HG02759 (cell line): Measurements from ENCODE around the gene NDFIP1.
"Not testable (repeated sequence)": the region's sequence is repeated elsewhere in the genome, so short reads cannot be mapped to it uniquely, and the experiment has no call there.

Experiments
- ATAC-seq: cut with Tn5 transposase; IDR thresholded peaks from one replicate; pipeline ENCODE4 v1.9.1; 2021; ENCODE audit warnings: mild to moderate bottlenecking, moderate library complexity; ENCODE audit not compliant: unreplicated experiment

Gene NDFIP1

GRCh38 chr5:142108432-142109330 lies at the start of gene NDFIP1:
Gene NDFIP1 (plus strand): TSS chr5:142108779. CDS start chr5:142108975, 196 bp downstream.
- peak; percentile 96 for ATAC-seq

- ATAC-seq = no peak
These were observed 49.2 kb upstream of the NDFIP1 start for GRCh38 chr5:142059304-142059940.

GRCh38 chr5:142063376-142063775 lies 45.2 kb upstream of the NDFIP1 start:
- ATAC-seq = no peak

GRCh38 chr5:142063878-142064331 lies 44.7 kb upstream of the NDFIP1 start:
- ATAC-seq = no peak

- ATAC-seq = no peak
These were observed 43.3 kb upstream of the NDFIP1 start for GRCh38 chr5:142065273-142065672.

- no peak for ATAC-seq
These were observed 38.8 kb upstream of the NDFIP1 start for GRCh38 chr5:142069606-142070399.

- no peak for ATAC-seq
These were observed 37.8 kb upstream of the NDFIP1 start for GRCh38 chr5:142070734-142071133.

- no peak for ATAC-seq
These were observed 36.1 kb upstream of the NDFIP1 start for GRCh38 chr5:142072488-142072887.

- no peak for ATAC-seq
These were observed 35.1 kb upstream of the NDFIP1 start for GRCh38 chr5:142073362-142073988.

GRCh38 chr5:142074006-142074405 lies 34.6 kb upstream of the NDFIP1 start:
- ATAC-seq = no peak

GRCh38 chr5:142078221-142078620 lies 30.4 kb upstream of the NDFIP1 start:
- no peak for ATAC-seq

- ATAC-seq = no peak
These were observed 29.9 kb upstream of the NDFIP1 start for GRCh38 chr5:142078706-142079105.

GRCh38 chr5:142079306-142079721 lies 29.3 kb upstream of the NDFIP1 start:
- no peak for ATAC-seq

GRCh38 chr5:142080248-142080647 lies 28.3 kb upstream of the NDFIP1 start:
- no peak for ATAC-seq

GRCh38 chr5:142082182-142082781 lies 26.3 kb upstream of the NDFIP1 start:
- no peak for ATAC-seq

GRCh38 chr5:142086229-142086628 lies 22.4 kb upstream of the NDFIP1 start:
- ATAC-seq = no peak

GRCh38 chr5:142086679-142087078 lies 21.9 kb upstream of the NDFIP1 start:
- no peak for ATAC-seq

GRCh38 chr5:142087920-142088679 lies 20.5 kb upstream of the NDFIP1 start:
- no peak for ATAC-seq

- not testable (repeated sequence) for ATAC-seq
These were observed 19.6 kb upstream of the NDFIP1 start for GRCh38 chr5:142088855-142089479.
